ENCODE data around the gene TPM4.
"Not testable (repeated sequence)": the region's sequence is repeated elsewhere in the genome, so short reads cannot be mapped to it uniquely, and the experiment has no call there.

Gene TPM4

DNA sequence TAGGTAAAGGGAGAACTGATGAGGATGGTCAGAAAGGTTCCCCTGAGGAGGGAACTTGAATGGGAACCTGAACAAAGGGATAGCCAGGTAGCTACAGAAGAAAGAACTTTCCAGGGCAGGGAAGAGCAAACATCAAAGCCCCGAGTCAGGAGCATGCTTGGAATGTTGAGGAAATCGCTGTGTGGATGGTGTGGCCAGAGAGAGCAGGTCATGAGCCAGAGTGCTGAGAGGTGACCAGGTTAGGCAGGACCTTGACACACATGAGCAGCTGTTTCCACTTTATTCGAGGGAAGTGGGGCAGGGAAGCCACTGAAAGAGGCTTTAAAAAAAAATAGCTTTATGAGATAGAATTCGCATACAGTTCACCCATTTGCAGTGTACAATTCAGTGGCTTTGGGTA is 39.8 kb downstream of the TPM4 start:
- H3K27me3 ChIP-seq (replicated peaks; ENCODE audit: control insufficient read depth, insufficient read depth, low read length), result no peaks in the 10 kb centered on the region
- H3K4me3 ChIP-seq (replicated peaks; ENCODE audit: low read depth, low read length), result no peak overlapping the region
- peaks cover 8% of the 10 kb centered on the region for H3K36me3 ChIP-seq (ENCODE audit: control insufficient read depth, insufficient read depth, low read length)
- no peak for DNase-seq (ENCODE audit: extremely low read depth, insufficient read length)
- TF ChIP-seq, protein P1, sequence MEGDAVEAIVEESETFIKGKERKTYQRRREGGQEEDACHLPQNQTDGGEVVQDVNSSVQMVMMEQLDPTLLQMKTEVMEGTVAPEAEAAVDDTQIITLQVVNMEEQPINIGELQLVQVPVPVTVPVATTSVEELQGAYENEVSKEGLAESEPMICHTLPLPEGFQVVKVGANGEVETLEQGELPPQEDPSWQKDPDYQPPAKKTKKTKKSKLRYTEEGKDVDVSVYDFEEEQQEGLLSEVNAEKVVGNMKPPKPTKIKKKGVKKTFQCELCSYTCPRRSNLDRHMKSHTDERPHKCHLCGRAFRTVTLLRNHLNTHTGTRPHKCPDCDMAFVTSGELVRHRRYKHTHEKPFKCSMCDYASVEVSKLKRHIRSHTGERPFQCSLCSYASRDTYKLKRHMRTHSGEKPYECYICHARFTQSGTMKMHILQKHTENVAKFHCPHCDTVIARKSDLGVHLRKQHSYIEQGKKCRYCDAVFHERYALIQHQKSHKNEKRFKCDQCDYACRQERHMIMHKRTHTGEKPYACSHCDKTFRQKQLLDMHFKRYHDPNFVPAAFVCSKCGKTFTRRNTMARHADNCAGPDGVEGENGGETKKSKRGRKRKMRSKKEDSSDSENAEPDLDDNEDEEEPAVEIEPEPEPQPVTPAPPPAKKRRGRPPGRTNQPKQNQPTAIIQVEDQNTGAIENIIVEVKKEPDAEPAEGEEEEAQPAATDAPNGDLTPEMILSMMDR (IDR thresholded peaks at IDR 0.05; ENCODE audit: insufficient read depth, low read length, poor library complexity, severe bottlenecking), result no peak

DNA sequence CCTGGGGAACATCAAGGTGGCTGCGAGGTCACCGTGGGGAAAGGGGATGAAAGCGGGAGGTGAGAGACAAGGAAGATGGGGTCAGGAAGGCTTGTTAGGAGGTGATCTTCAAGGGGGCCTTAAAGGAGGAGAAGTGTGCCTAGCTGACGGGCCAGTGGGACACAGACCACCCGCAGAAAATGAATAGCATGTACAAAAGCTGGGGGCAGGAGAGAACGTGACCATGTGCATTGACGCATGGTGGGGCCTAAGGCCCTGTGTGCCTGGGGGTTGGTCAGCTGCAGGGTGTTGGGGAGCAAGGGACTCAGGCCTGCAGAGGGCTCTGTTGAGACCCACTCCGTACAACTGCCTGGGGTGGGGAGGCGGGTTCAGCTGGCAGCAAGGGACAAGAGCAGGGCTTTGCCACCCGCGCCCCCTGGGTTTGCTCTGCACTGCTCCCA is 41.3 kb downstream of the TPM4 start:
- TF ChIP-seq, protein P1 (IDR thresholded peaks at IDR 0.05; ENCODE audit: insufficient read depth, low read length, poor library complexity, severe bottlenecking), result peak; percentile 80
- peak; percentile 77 for DNase-seq (ENCODE audit: extremely low read depth, insufficient read length)
- Histone ChIP-seq H3K4me3 (replicated peaks; ENCODE audit: low read depth, low read length) (peak overlapping the region; percentile 6), H3K27me3 (replicated peaks; ENCODE audit: control insufficient read depth, insufficient read depth, low read length) (no peaks in the 10 kb centered on the region), H3K36me3 (ENCODE audit: control insufficient read depth, insufficient read depth, low read length) (peaks cover 23% of the 10 kb centered on the region)

DNA sequence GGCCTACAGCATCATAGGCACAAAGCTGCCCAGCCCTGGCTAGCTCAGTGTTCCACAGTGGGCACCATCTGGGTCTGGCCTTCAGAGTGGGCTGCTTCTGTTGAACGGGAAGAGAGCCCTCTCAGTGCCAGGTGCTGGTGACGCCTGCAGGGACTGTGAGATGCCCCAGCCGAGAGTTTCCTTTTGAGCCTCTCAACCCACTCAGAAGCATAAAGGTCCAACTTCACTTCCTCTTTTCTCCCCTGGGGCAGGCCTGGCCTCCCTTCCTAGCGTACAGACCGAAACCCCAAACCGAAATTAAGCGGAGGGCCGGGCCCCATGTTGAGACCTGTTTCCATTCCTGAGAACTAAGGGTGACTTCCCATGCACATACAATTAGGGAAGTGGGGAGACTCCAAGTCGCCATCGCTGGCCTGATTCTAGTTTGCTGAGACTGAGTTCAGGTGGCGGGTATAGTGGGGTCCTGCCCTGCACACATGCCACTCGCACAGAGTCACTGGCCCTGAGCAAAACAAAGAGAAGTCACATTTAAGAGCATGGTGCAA is 42.3 kb downstream of the TPM4 start:
- Histone ChIP-seq H3K36me3 (ENCODE audit: control insufficient read depth, insufficient read depth, low read length) (peaks cover 25% of the 10 kb centered on the region), H3K27me3 (replicated peaks; ENCODE audit: control insufficient read depth, insufficient read depth, low read length) (no peaks in the 10 kb centered on the region), H3K4me3 (replicated peaks; ENCODE audit: low read depth, low read length) (peak overlapping the region; percentile 39; the same call in 1 of the 2 replicates)
- TF ChIP-seq, protein P1 (IDR thresholded peaks at IDR 0.05; ENCODE audit: insufficient read depth, low read length, poor library complexity, severe bottlenecking), result no peak
- DNase-seq (ENCODE audit: extremely low read depth, insufficient read length), result peak; percentile 89

DNA sequence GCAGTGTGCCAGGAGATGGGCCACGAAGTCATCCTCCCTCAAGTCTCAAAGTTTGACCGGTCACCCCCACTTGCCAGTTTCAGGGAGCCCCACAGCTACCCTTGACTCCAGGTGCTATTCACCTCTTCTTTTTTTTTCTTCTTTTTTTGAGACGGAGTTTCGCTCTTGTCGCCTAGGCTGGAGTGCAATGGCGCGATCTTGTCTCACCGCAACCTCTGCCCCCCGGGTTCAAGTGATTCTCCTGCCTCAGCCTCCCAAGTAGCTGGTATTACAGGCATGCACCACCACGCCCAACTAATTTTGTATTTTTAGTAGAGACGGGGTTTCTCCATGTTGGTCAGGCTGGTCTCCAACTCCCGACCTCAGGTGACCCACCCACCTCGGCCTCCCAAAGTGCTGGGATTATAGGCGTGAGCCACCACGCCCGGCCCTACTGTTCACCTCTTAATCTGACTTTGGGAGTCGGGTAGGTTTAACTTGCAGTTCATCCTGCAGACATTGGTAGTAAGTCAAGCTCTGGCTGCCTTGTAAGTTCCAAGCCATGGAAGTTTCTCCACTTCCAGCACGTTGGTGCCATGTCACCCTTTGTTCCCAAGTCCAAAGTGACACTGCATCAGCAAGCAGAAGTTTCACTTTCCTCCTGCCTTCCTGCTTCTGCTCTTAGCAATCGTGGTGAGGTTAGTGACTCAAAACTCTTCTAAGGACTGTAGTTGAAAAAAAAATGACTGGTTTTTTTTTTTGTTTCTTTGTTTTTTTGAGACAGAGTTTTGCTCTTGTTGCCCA is 43.0 kb downstream of the TPM4 start:
- H3K27me3 ChIP-seq (replicated peaks; ENCODE audit: control insufficient read depth, insufficient read depth, low read length), result not testable (repeated sequence)
- Histone ChIP-seq H3K4me3 (replicated peaks; ENCODE audit: low read depth, low read length) (0 out of 2 replicates have a peak overlapping the region, but pooled peaks have one; percentile 39), H3K36me3 (ENCODE audit: control insufficient read depth, insufficient read depth, low read length) (peaks cover 32% of the 10 kb centered on the region)
- peak; percentile 78 for DNase-seq (ENCODE audit: extremely low read depth, insufficient read length)

DNA sequence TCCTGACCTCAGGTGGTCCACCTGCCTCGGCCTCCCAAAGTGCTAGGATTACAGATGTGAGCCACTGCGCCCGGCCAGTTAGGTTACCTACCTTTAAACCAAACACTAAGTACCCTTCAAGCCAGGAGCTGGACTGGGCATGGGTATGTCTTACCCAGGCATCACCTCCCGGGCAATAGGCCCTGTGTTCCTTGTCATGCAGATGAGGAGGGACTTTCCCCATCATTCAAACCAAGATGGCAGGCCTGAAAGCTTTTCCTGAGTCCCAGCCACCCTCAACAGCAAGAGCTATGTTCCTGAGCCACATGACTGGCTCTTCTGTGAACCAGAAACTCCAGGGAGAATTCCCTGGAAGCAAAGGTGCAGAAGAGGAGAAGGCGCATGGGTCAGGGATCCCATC is 44.8 kb downstream of the TPM4 start:
- Histone ChIP-seq H3K36me3 (ENCODE audit: control insufficient read depth, insufficient read depth, low read length) (peaks cover 49% of the 10 kb centered on the region), H3K27me3 (replicated peaks; ENCODE audit: control insufficient read depth, insufficient read depth, low read length) (no peaks in the 10 kb centered on the region), H3K4me3 (replicated peaks; ENCODE audit: low read depth, low read length) (no peak overlapping the region)
- TF ChIP-seq, protein P1 (IDR thresholded peaks at IDR 0.05; ENCODE audit: insufficient read depth, low read length, poor library complexity, severe bottlenecking), result no peak
- no peak for DNase-seq (ENCODE audit: extremely low read depth, insufficient read length)

DNA sequence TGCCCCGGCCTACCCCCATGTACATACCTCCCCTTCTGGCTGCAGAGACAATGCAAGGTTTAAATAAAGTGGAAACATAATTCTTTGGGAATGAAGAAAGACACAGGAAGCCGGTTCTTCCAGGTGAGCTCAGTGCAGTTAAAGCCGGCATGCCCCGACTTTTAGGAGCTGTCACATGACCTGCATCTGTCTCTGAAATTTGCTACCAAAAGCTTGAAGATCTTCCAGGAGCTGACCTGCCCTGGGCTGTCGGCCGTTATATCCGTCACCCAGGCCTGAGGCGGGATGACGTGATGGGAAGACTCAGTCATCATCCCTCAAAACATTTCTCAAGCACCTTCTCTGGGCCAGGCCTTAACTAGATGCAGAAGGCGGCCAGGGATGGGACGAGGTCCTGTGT is 45.7 kb downstream of the TPM4 start:
- no peak for DNase-seq (ENCODE audit: extremely low read depth, insufficient read length)
- Histone ChIP-seq H3K36me3 (ENCODE audit: control insufficient read depth, insufficient read depth, low read length) (peaks cover 55% of the 10 kb centered on the region), H3K27me3 (replicated peaks; ENCODE audit: control insufficient read depth, insufficient read depth, low read length) (no peaks in the 10 kb centered on the region), H3K4me3 (replicated peaks; ENCODE audit: low read depth, low read length) (no peak overlapping the region)
- TF ChIP-seq, protein P1 (IDR thresholded peaks at IDR 0.05; ENCODE audit: insufficient read depth, low read length, poor library complexity, severe bottlenecking), result no peak

Measured in GM06990 (cell line).